ENCODE data around the gene PRMT1.
"Not testable (repeated sequence)": the region's sequence is repeated elsewhere in the genome, so short reads cannot be mapped to it uniquely, and the experiment has no call there.

The PRMT1 gene

GRCh38 chr19:49677231-49677900 lies at the start of gene PRMT1:
Gene PRMT1, plus strand, starts transcription at chr19:49677271. Its CDS starts 10 bp downstream, at chr19:49677281.
- DNase-seq (ENCODE audit: low spot score): peak; percentile 23

- no peak for DNase-seq (ENCODE audit: low spot score)
Measured at GRCh38 chr19:49629659-49630058, 47.4 kb upstream of the PRMT1 start.

- DNase-seq (ENCODE audit: low spot score): no peak
Measured at GRCh38 chr19:49631014-49631588, 46.0 kb upstream of the PRMT1 start.

GRCh38 chr19:49631610-49632192 lies 45.4 kb upstream of the PRMT1 start:
- no peak for DNase-seq (ENCODE audit: low spot score)

GRCh38 chr19:49632576-49632975 lies 44.5 kb upstream of the PRMT1 start:
- DNase-seq (ENCODE audit: low spot score): no peak

GRCh38 chr19:49633273-49633672 lies 43.8 kb upstream of the PRMT1 start:
- DNase-seq (ENCODE audit: low spot score): not testable (repeated sequence)

- DNase-seq (ENCODE audit: low spot score): no peak
Measured at GRCh38 chr19:49635530-49636232, 41.4 kb upstream of the PRMT1 start.

- no peak for DNase-seq (ENCODE audit: low spot score)
Measured at GRCh38 chr19:49636233-49636932, 40.7 kb upstream of the PRMT1 start.

- DNase-seq (ENCODE audit: low spot score): no peak
Measured at GRCh38 chr19:49637821-49638738, 39.0 kb upstream of the PRMT1 start.

- DNase-seq (ENCODE audit: low spot score): no peak
Measured at GRCh38 chr19:49639401-49640112, 37.5 kb upstream of the PRMT1 start.

GRCh38 chr19:49640113-49640898 lies 36.8 kb upstream of the PRMT1 start, which contains the start of gene RRAS:
Gene RRAS, minus strand, starts transcription at chr19:49640143. Its CDS starts 45 bp downstream, at chr19:49640098.
- peak; percentile 100 for DNase-seq (ENCODE audit: low spot score)

- peak; percentile 99 for DNase-seq (ENCODE audit: low spot score)
Measured at GRCh38 chr19:49641688-49642491, 35.2 kb upstream of the PRMT1 start, which contains the start of gene SCAF1. Gene SCAF1, plus strand, starts transcription at chr19:49642209. Its CDS starts 2,818 bp downstream, at chr19:49645027.

- DNase-seq (ENCODE audit: low spot score): no peak
Measured at GRCh38 chr19:49642492-49643035, 34.5 kb upstream of the PRMT1 start.

GRCh38 chr19:49643466-49643865 lies 33.6 kb upstream of the PRMT1 start:
- DNase-seq (ENCODE audit: low spot score): no peak

GRCh38 chr19:49645592-49645991 lies 31.5 kb upstream of the PRMT1 start:
- DNase-seq (ENCODE audit: low spot score): no peak

GRCh38 chr19:49645995-49646394 lies 31.1 kb upstream of the PRMT1 start:
- no peak for DNase-seq (ENCODE audit: low spot score)

- DNase-seq (ENCODE audit: low spot score): no peak
Measured at GRCh38 chr19:49646586-49646985, 30.5 kb upstream of the PRMT1 start.

Measured in CD4-positive, alpha-beta T cell treated with Interleukin-15 for 4 hours (primary cell).